ENCODE measurements around the gene ETS1. TPM values are rescaled to one million over a fixed set of nuclear protein-coding genes. Genes with fewer than 3 reads are reported as not detected.

Gene ETS1
- polyA plus RNA-seq, 1 experiment, result 32.3 TPM

GRCh38 chr11:128619540-128620308, 32.4 kb upstream of the ETS1 start:
- ChIA-PET POLR2A (no interaction called here), CTCF (interaction anchor here (0.6 to 3.8 kb wide), 4 partner anchors 11 to 462 kb away, joined by 5 to 25 read pairs (median 8); no protein-coding TSS in a partner anchor)
- Histone ChIP-seq H3K9me3 (ENCODE audit: control insufficient read depth, insufficient read depth, low read length) (no peaks in the 10 kb centered on the region), H3K27ac (ENCODE audit: low read depth, low read length) (no peak overlapping the region), H3K27me3 (ENCODE audit: control insufficient read depth, insufficient read depth, low read length) (no peaks in the 10 kb centered on the region), H3K4me3 (ENCODE audit: low read depth, low read length) (no peak overlapping the region)
- no peak for DNase-seq (ENCODE audit: low read depth, low spot score)
- TF ChIP-seq, protein P1, sequence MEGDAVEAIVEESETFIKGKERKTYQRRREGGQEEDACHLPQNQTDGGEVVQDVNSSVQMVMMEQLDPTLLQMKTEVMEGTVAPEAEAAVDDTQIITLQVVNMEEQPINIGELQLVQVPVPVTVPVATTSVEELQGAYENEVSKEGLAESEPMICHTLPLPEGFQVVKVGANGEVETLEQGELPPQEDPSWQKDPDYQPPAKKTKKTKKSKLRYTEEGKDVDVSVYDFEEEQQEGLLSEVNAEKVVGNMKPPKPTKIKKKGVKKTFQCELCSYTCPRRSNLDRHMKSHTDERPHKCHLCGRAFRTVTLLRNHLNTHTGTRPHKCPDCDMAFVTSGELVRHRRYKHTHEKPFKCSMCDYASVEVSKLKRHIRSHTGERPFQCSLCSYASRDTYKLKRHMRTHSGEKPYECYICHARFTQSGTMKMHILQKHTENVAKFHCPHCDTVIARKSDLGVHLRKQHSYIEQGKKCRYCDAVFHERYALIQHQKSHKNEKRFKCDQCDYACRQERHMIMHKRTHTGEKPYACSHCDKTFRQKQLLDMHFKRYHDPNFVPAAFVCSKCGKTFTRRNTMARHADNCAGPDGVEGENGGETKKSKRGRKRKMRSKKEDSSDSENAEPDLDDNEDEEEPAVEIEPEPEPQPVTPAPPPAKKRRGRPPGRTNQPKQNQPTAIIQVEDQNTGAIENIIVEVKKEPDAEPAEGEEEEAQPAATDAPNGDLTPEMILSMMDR (IDR thresholded peaks at IDR 0.05; ENCODE audit: low read depth, low read length), result no peak

- H3K27me3 ChIP-seq (ENCODE audit: control insufficient read depth, insufficient read depth, low read length), result no peaks in the 10 kb centered on the region
- ChIA-PET POLR2A (no interaction called here), CTCF (interaction anchor here (1.3 to 3.8 kb wide), 2 partner anchors 12 to 447 kb away, joined by 5 to 25 read pairs; no protein-coding TSS in a partner anchor)
- no peak for DNase-seq (ENCODE audit: low read depth, low spot score)
- no peak overlapping the region for H3K27ac ChIP-seq (ENCODE audit: low read depth, low read length)
- H3K9me3 ChIP-seq (ENCODE audit: control insufficient read depth, insufficient read depth, low read length), result no peaks in the 10 kb centered on the region
- TF ChIP-seq, protein P1 (IDR thresholded peaks at IDR 0.05; ENCODE audit: low read depth, low read length), result no peak
- H3K4me3 ChIP-seq (ENCODE audit: low read depth, low read length), result no peak overlapping the region
Measured at GRCh38 chr11:128619007-128619406, 31.6 kb upstream of the ETS1 start.

- Histone ChIP-seq H3K27me3 (ENCODE audit: control insufficient read depth, insufficient read depth, low read length) (no peaks in the 10 kb centered on the region), H3K4me3 (ENCODE audit: low read depth, low read length) (no peak overlapping the region), H3K9me3 (ENCODE audit: control insufficient read depth, insufficient read depth, low read length) (no peaks in the 10 kb centered on the region), H3K27ac (ENCODE audit: low read depth, low read length) (no peak overlapping the region)
- no peak for DNase-seq (ENCODE audit: low read depth, low spot score)
- ChIA-PET CTCF (interaction anchor here (3.8 kb wide), 1 partner anchor 13 kb away, joined by 25 read pairs; no protein-coding TSS in a partner anchor), POLR2A (no interaction called here)
- TF ChIP-seq, protein P1 (IDR thresholded peaks at IDR 0.05; ENCODE audit: low read depth, low read length), result no peak
Measured at GRCh38 chr11:128618603-128619002, 31.2 kb upstream of the ETS1 start.

- TF ChIP-seq, protein P1 (IDR thresholded peaks at IDR 0.05; ENCODE audit: low read depth, low read length), result no peak
- CTCF ChIA-PET, result interaction anchor here (0.8 to 1.1 kb wide), 2 partner anchors 13 to 15 kb away, joined by 3 read pairs; no protein-coding TSS in a partner anchor
- H3K27ac ChIP-seq (ENCODE audit: low read depth, low read length), result no peak overlapping the region
- H3K9me3 ChIP-seq (ENCODE audit: control insufficient read depth, insufficient read depth, low read length), result no peaks in the 10 kb centered on the region; the same call in 1 of the 2 replicates
- POLR2A ChIA-PET, result no interaction called here
- DNase-seq (ENCODE audit: low read depth, low spot score), result no peak
- no peak overlapping the region for H3K4me3 ChIP-seq (ENCODE audit: low read depth, low read length)
- H3K27me3 ChIP-seq (ENCODE audit: control insufficient read depth, insufficient read depth, low read length), result no peaks in the 10 kb centered on the region
Measured at GRCh38 chr11:128616161-128616560, 28.8 kb upstream of the ETS1 start.

GRCh38 chr11:128615612-128616011, 28.3 kb upstream of the ETS1 start:
- TF ChIP-seq, protein P1 (IDR thresholded peaks at IDR 0.05; ENCODE audit: low read depth, low read length), result no peak
- H3K9me3 ChIP-seq (ENCODE audit: control insufficient read depth, insufficient read depth, low read length), result no peaks in the 10 kb centered on the region; the same call in 1 of the 2 replicates
- H3K27me3 ChIP-seq (ENCODE audit: control insufficient read depth, insufficient read depth, low read length), result no peaks in the 10 kb centered on the region
- no peak overlapping the region for H3K27ac ChIP-seq (ENCODE audit: low read depth, low read length)
- DNase-seq (ENCODE audit: low read depth, low spot score), result no peak
- POLR2A ChIA-PET, result no interaction called here
- CTCF ChIA-PET, result no interaction called here
- no peak overlapping the region for H3K4me3 ChIP-seq (ENCODE audit: low read depth, low read length)

Data from AG04450 (cell line).